UCSD-AML1 (cell line): ENCODE measurements around the gene FAH.
"Not testable (repeated sequence)": the region's sequence is repeated elsewhere in the genome, so short reads cannot be mapped to it uniquely, and the experiment has no call there.

Source experiments
- DNase-seq: peaks from one replicate; lab custom pipeline; 2025; ENCODE audit not compliant: unreplicated experiment; lab: John Stamatoyannopoulos, UW

The FAH gene

DNA sequence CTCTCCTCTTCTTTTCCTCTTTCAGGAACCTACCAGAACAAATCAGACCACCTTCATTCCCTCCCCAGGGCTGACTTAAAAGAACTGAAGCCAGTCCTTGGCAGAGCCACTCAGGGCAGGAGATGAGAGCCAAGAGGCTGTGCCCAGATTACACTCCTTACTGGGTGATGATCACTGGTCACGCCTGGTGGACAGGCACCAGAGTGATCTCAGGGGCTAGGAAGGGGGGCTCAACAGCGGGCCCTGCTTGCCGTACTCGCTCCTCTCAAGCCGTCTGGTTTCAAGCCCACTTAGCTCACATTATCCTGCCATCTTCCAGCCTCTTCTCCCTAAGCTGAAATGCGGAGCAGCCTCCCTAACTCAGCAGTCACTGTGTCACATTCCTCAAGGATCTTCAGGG is 1.7 kb upstream of the FAH start:
- DNase-seq: no peak

GRCh38 chr15:80151576-80151975 is 1.2 kb upstream of the FAH start:
- DNase-seq: no peak

GRCh38 chr15:80152180-80152895 is 461 bp upstream of the FAH start:
- peak; percentile 95 for DNase-seq

DNA sequence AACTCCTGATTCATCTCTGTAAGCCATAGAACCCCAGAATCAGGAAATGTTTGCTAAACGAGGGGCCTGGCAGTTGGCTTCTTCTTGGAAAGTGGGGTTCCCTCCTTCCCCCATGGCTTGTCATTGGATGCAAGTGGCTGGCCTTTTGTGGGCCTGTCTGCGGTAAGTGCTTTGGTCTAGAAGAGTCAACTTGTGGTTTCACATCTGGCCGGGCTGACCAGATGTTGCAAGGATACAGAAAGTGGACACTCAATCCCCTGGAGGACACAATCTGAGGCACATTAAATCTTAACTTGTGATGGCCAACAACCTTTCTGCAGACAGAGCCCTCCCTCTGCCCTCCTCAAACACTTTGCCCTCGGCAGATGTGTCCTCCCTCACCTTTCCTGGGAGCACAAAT is 1.1 kb downstream of the FAH start:
- DNase-seq: no peak

DNA sequence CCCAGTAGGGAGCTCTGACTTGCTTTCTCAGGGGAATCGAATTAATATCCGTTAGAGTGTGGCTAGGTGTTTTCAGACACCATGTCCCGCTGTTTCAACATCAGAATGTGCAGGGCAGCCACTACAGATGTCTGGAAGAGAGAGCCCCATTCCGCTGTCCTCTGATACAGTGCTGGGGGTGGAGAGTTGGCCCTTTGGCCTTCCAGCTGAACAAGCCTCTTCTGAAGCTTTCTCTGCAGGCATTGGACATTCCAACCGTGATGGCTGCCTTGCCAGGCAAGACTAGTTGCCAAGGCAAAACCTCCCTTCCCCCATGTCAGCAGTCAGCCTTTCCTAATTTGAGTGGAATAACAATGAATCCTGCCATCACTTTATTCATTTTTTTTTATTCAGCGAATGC is 1.5 kb downstream of the FAH start:
- DNase-seq: no peak

DNA sequence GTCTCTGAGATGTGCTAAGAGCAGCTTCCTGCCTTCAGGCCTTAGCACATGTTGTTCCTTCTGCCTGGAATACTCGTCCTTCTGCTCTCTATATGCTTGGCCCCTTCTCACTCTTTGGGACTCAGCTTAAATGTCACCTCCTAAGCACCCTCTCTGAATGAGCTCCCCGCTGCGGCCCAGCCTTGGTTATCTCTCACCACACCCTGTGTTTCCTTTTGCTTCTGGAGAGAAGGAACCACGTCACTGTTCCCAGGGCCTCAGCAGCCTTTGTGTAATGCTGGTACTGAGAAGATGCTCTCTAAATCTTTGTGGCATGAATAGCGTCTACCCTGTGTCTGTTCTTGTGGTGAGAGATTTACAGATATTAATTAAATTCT is 2.2 kb downstream of the FAH start:
- no peak for DNase-seq

DNA sequence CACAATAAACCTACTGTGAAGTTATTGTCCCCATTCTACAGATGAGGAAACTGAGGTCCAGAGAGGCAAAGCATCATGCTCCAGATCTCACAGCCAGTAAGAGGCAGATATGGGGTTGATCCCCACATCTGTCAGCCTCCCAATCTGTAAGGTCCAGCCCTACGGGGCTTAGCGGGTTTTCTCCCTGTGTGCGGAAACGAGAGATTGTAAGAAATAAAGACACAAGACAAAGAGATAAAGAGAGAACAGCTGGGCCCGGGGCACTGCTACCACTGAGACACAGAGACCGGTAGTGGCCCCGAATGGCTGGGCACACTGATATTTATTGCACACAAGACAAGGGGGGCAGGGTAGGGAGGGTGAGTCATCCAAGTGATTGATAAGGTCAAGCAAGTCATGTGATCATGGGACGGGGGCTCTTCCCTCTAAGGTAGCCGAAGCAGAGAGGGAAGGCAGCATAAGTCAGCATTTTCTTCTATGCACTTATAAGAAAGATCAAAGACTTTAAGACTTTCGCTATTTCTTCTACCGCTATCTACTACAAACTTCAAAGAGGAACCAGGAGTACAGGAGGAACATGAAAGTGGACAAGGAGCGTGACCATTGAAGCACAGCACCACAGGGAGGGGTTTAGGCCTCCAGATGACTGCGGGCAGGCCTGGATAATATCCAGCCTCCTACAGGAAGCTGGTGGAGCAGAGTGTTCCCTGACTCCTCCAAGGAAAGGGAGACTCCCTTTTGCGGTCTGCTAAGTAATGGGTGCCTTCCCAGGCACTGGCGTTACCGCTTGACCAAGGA is 2.8 kb downstream of the FAH start:
- DNase-seq: not testable (repeated sequence)

GRCh38 chr15:80156176-80156720 is 3.4 kb downstream of the FAH start:
- DNase-seq: no peak

GRCh38 chr15:80157215-80157614 is 4.4 kb downstream of the FAH start:
- no peak for DNase-seq

GRCh38 chr15:80159301-80159700 is 6.5 kb downstream of the FAH start:
- no peak for DNase-seq

- DNase-seq: no peak
Observed at GRCh38 chr15:80159811-80160569, 7.2 kb downstream of the FAH start.

GRCh38 chr15:80160570-80161156 is 7.9 kb downstream of the FAH start:
- DNase-seq: peak; percentile 81

DNA sequence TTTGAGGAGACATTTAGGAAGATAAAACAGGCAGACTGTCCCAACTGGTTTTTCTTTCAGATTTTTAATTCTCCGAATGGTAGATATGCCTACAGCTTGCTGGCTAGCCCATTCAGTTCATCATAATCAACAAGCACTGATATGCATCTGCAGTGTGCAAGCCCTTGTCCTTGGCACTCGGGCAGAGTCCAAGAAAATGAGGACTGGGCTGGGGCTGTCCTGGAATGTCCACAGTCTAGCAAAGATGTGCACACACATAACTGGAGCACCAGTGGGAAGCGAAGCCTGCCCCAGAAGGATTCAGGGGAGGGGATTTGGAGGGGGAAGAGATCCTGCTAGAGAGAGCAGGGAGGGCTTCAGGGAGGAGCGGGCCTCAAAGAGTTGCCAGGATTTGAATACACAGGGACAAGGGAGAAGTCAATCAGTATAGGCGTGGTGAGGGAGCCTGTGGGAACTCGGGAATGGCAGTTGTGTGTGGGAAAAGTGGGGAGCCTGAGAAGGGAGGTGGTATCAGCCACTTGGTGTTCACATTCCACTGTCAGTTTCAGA is 8.7 kb downstream of the FAH start:
- no peak for DNase-seq

DNA sequence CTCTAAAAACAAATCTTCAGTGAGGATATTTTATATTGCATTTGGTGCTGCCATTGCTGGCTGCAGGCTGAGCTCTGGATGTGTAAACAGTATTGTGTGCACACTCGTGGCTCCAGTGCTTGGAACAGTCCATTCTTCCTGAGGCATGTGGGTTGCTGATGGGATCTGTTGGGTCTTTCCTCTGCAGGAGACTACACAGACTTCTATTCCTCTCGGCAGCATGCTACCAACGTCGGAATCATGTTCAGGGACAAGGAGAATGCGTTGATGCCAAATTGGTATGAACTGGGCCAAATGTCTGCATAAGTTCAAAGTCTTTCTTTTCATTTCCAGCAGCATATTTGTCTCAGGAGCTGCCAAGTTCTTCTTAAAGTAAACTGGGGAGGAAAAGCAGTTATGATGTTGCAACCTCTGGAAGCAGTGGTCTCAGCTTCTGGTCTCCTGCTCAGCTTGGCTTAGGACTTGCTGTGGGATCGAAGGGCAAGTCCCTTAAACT is 9.3 kb downstream of the FAH start:
- DNase-seq: no peak

DNA sequence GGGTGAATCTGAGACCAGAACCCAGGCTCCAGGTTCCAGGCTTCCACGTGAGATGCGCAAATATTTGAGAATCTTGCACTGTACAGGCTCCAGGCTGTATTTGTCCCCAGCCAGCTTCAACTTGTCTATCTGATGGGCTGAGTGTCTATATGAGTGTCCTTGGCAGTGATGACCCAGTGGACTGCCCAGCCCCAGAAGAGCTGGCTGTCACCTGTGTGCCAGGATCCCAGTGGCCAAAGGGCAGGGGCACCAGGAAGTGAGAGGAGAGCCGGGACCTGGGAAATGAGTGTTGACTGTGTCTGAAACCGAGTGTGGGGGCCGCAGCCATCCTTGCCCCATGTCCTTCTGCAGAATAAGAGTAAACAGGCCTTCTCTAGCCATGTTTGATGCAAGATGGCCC is 10.4 kb downstream of the FAH start:
- no peak for DNase-seq

GRCh38 chr15:80163897-80164296 is 11.1 kb downstream of the FAH start:
- DNase-seq: no peak

- no peak for DNase-seq
Observed at GRCh38 chr15:80167936-80168335, 15.1 kb downstream of the FAH start.

DNA sequence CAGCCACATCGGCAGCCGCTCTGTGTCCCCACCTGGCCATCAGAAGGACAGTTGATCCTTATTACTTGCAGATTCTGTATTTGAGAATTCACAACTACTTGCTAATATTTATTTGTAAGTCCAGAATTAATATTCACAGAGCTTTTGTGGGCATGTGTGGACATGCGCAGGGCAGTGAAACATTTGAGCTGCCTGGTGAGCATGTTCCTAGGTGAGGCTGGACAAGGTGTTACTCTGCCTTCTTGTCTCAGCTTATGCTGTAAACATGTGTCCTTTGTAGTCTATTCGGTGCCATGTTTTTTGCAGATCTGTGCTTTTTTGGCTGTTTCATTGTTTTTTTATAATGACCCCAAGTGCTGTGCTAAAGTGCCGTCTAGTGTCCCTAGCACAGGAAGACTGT is 15.6 kb downstream of the FAH start:
- DNase-seq: no peak

GRCh38 chr15:80169768-80170357 is 17.1 kb downstream of the FAH start:
- no peak for DNase-seq

- no peak for DNase-seq
Observed at GRCh38 chr15:80170596-80170995, 17.8 kb downstream of the FAH start.
